ENCODE measurements around the gene HPD. TPM values are rescaled to one million over a fixed set of nuclear protein-coding genes. Genes with fewer than 3 reads are reported as not detected.
"Not testable (repeated sequence)": the region's sequence is repeated elsewhere in the genome, so short reads cannot be mapped to it uniquely, and the experiment has no call there.

Gene HPD
- total RNA-seq, 2 donors from 2014 or later, result not detected

DNA sequence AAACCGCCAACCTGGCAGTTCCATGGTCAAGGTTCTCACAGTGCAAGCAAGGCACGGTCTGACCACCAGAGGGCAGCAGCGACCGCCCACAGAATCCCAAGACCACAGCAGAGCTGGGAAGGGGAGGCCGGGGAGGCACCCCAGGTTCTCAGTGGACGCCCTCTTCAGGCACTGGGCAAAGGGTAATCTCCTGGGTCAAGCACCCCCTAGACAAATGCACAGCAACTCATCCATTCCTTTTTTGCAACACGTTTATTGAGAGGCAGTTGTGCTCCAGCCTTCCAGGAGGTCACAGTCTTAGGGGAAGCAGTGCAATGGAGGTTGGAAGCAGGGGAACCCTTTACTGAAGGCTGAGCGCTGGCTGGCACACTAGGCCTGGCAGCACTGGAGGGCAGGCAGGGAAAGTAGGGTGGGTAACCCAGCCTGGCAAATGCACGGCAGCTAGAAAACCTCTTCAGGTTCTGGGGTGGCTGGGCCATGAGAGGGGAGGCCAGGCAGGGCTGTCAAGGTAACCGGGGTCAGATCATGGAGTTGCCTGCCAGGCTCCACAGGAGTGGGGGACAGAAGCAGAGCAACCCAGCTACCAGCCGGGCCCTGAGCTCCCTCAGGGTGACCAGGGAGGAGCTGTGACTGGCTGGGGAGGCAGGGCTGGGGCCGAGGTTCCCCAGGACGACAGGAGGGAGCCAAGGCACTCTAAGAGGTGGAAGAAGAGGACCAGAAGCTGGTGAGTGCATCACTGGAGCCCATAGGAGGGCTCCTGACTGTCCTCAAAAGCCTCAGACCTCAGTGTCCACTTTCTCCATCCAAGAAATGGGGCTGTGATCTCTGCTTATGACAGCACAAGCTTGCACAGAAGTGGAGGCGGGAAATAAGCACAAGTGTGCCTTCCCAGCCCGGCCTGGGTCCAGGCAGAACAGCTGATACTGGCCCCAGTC is 63.4 kb downstream of the HPD start:
- Mint-ChIP-seq H3K9me3 (no peaks in the 10 kb centered on the region), H3K27me3 (no peaks in the 10 kb centered on the region), H3K27ac (peak overlapping the region; percentile 73), H3K4me3 (peak overlapping the region; percentile 94), H3K36me3 (ENCODE audit: low read depth) (peaks cover 75% of the 10 kb centered on the region), H3K4me1 (peaks cover 34% of the 10 kb centered on the region)
- peak; percentile 25 for ATAC-seq (replicated peaks)

DNA sequence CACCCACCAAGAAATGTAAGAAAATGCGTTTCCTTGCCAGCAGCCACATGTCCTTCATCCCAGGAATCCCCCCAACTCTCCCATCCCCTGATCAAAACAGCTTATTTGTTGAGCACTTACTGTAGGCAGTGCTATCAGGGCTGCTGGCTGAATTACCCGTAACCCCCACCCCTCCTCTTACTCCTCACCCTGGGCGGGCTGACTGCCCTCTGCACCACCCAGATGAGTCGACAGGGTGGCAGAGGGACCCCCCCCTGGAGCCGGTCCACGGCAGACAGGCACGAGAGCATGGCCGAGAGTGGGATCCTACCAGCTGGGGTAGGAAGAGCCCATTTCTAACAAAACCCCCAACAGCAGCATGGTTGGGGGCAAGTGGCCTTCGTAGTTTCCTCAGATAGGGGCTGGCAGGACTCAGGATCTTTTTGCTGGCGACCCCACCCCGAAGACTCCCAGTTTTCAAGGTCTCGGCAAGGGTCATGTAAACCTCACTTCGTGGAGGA is 64.1 kb downstream of the HPD start:
- H3K27me3 Mint-ChIP-seq, result no peaks in the 10 kb centered on the region
- H3K27ac Mint-ChIP-seq, result peak overlapping the region; percentile 73
- peaks cover 79% of the 10 kb centered on the region for H3K36me3 Mint-ChIP-seq (ENCODE audit: low read depth)
- H3K4me1 Mint-ChIP-seq, result peaks cover 37% of the 10 kb centered on the region
- no peaks in the 10 kb centered on the region for H3K9me3 Mint-ChIP-seq
- peak overlapping the region; percentile 94 for H3K4me3 Mint-ChIP-seq
- peak; percentile 16 for ATAC-seq (replicated peaks)

DNA sequence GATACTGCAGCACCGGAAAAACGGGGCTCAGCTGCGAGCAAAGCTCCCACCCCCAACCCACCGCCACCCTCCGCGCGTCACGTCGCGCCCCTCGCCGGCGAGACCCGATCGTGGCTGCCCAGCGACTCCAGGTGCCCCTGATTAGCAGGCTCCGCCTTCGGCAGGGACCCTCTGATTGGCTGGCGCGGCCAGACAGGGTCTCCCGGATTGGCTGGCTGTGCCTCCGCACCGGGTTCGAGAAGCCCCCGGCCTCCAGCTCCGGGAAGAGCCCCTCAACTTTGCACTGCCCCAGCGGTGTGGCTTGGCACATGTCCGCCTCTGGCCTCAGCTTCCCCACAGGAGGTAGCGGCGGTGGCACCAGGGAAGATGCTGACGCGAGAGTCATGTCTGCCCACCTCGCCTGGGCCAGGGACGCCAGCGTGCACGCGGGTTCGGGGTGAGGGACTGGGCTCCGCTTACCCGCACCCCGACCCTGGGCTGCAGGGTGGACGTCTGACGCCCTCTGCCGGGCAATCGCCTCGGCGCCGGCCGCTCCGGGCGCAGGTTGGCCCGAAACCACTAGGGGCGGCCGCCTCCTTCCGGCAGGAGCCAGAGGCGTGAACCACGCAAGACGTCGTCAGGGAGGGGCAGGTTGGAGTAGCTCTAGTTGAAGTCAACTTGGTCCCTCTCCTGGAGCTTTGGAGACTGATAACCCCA is 64.7 kb downstream of the HPD start:
- Mint-ChIP-seq H3K4me3 (peak overlapping the region; percentile 94), H3K27me3 (no peaks in the 10 kb centered on the region), H3K9me3 (no peaks in the 10 kb centered on the region), H3K36me3 (ENCODE audit: low read depth) (peaks cover 79% of the 10 kb centered on the region), H3K4me1 (peaks cover 37% of the 10 kb centered on the region), H3K27ac (peak overlapping the region; percentile 73)
- peak; percentile 70 for ATAC-seq (replicated peaks)

DNA sequence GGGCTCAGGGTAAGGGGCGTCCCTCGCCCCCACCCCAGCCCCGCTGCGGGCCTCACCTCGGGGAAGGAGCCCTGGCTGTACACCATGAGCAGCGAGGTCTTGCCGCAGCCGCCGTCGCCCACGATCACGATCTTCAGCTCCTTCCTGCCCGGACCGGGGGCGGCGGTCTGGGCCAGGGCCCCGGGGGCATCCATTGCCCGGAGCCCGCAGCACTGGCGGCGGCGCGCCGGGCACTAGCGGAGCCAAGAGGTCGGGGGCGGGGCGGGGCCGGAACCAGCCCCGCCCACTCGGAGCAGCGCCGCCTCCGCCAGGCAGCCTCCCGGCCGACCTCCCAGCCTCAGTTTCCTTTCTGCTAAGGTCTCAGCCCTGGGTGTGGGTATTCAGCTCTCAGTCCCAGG is 65.2 kb downstream of the HPD start, which contains the start of gene RHOF:
Gene RHOF, minus strand, starts transcription at position 249 of the 398 bp plus-strand sequence. Its CDS starts 55 bp downstream, at position 194.
- Mint-ChIP-seq H3K4me1 (peaks cover 34% of the 10 kb centered on the region), H3K36me3 (ENCODE audit: low read depth) (peaks cover 79% of the 10 kb centered on the region), H3K4me3 (peak within 1 kb of the TSS; percentile 94), H3K27ac (peak within 1 kb of the TSS; percentile 98), H3K9me3 (no peaks in the 10 kb centered on the region), H3K27me3 (no peaks in the 10 kb centered on the region)
- peak; percentile 25 for ATAC-seq (replicated peaks)

DNA sequence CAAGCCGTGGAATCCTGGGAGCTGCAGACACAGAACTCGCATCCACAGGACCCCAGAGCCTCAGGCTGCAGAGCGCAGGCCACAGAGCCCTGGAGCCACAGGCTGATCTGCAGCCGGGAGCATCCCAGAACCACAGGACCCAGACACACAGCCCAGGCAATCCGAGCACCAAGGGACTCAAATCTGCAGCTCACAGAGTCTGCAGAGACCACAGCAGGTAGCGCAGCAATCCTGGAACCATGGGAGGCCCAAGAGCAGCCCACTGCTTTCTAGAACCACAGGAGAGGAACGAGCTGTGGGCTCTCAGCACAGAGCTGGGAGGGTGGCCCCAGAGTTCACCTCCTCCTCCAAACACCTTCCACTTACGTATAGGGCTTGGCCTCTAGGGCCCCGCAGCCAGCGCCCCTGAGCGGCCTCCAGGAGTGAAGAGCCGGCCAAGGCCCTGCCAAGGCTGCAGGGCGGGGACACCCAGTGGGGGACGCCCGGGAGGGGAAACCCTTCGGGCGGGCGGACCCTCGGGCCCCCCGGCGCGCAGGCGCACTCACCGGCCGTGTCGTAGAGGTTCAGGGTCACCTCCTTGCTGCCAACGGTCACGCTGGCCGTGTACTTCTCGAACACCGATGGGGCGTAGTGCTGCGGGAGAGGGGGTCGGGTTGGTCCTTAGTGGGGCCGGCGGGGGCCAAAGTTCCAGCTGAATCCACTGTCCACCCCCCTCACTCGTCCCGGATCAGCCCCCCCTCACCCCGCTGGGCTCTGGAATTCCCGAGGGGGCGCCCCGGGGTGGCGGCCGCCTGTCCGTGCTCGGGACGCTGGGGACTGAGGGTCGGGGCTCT is 65.8 kb downstream of the HPD start:
- peak overlapping the region; percentile 94 for H3K4me3 Mint-ChIP-seq
- ATAC-seq (replicated peaks), result peak; percentile 11
- no peaks in the 10 kb centered on the region for H3K9me3 Mint-ChIP-seq
- H3K27ac Mint-ChIP-seq, result peak overlapping the region; percentile 98
- H3K36me3 Mint-ChIP-seq (ENCODE audit: low read depth), result peaks cover 79% of the 10 kb centered on the region
- H3K4me1 Mint-ChIP-seq, result peaks cover 31% of the 10 kb centered on the region
- no peaks in the 10 kb centered on the region for H3K27me3 Mint-ChIP-seq

DNA sequence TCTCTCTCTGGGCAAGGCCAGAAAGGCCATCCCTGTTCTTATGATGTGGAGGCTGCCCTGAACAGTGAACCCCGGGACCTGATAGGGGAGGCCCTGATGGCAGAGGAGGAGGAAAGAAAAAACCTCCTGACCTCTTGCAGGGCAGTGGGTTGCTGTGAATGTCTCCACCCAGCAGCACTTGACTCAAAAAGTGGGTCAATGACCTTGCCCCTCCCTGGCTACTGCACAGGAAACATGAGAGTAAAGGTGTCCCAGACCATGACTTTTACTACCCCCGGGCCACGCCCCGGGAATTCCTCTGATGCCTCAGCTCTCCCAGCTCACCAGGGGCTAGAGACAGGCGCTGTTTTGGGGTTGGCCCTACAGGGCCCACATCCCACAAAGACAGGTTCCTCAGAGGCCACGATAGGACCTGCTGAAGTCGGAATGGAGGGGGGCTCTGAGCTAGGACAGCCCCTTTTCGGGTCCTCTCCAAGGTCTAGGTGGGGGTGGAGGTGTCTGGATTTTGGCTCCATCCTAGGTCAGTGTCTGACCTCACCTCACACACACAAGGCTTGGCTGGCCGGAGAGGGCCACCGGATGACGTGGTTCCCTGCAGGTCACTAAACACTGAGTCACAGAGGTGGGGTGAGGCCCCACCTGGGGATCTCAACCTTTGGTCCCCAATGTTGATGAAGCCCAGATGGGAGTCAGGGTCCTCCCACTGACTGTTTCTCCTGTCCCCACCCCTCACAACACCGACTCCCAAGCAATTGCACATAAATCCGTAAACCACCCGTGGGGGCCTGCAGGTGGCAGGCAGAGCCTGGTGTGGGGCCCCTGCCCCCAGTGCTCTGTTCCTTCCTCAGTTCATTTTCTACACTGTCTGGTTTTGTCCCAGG is 66.7 kb downstream of the HPD start:
- Mint-ChIP-seq H3K4me1 (peaks cover 33% of the 10 kb centered on the region), H3K4me3 (peak overlapping the region; percentile 94), H3K36me3 (ENCODE audit: low read depth) (peaks cover 80% of the 10 kb centered on the region), H3K27ac (peak overlapping the region; percentile 98), H3K9me3 (no peaks in the 10 kb centered on the region), H3K27me3 (no peaks in the 10 kb centered on the region)
- no peak for ATAC-seq (replicated peaks)

DNA sequence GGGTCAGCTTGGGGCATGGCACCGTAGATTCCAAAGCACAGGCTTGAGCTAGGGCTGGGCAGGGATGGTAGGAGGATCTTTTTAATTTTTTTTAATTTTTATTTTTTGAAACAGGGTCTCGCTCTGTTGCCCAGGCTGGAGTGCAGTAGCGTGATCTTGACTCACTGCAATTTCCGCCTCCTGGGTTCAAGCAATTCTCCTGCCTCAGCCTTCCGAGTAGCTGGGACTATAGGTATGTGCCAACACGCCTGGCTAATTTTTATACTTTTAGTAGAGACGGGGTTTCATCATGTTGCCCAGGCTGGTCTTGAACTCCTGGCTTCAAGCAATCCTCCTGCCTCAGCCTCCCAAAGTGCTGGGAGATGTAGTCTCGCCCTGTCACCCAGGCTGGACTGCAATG is 67.9 kb downstream of the HPD start:
- ATAC-seq (replicated peaks); H3K27me3 Mint-ChIP-seq; H3K9me3 Mint-ChIP-seq: not testable (repeated sequence)
- H3K4me1 Mint-ChIP-seq, result peaks cover 40% of the 10 kb centered on the region
- peaks cover 84% of the 10 kb centered on the region for H3K36me3 Mint-ChIP-seq (ENCODE audit: low read depth)
- H3K27ac Mint-ChIP-seq, result peak overlapping the region; percentile 98
- H3K4me3 Mint-ChIP-seq, result peak overlapping the region; percentile 94

- Mint-ChIP-seq H3K27ac (peak overlapping the region; percentile 98), H3K27me3 (no peaks in the 10 kb centered on the region), H3K4me1 (peaks cover 36% of the 10 kb centered on the region), H3K4me3 (peak overlapping the region; percentile 94), H3K9me3 (no peaks in the 10 kb centered on the region), H3K36me3 (ENCODE audit: low read depth) (peaks cover 81% of the 10 kb centered on the region)
- ATAC-seq (replicated peaks), result peak; percentile 59
These were observed 68.6 kb downstream of the HPD start for GRCh38 chr12:121789800-121790728.

Other genes starting within 250 kb of the HPD start
- 10 to 100 TPM; 24.0 to 31.3 TPM for gene ORAI1, start 232.3 kb downstream of the HPD start, total RNA-seq
- gene MORN3, start 189.2 kb downstream of the HPD start, total RNA-seq, result 1 to 10 TPM; 1.4 to 2.5 TPM
- gene TMEM120B, start 146.1 kb downstream of the HPD start, total RNA-seq, result 10 to 100 TPM in 1 of 2 donors, 1 to 10 TPM in 1; 8.6 to 13.7 TPM
- 100 to 1,000 TPM; 103 to 123 TPM for gene RHOF, start 65.2 kb downstream of the HPD start, total RNA-seq
- 10 to 100 TPM; 14.7 to 23.4 TPM for gene SETD1B, start 54.9 kb downstream of the HPD start, total RNA-seq
- gene PSMD9, start 29.9 kb upstream of the HPD start, total RNA-seq, result 10 to 100 TPM; 39.8 to 75.1 TPM
- 10 to 100 TPM in 1 of 2 donors, 1 to 10 TPM in 1; 1.8 to 12.6 TPM for gene CFAP251, start 59.7 kb upstream of the HPD start, total RNA-seq
- gene BCL7A, start 163.0 kb upstream of the HPD start, total RNA-seq, result 1 to 10 TPM in 1 of 2 donors, under 1 TPM in 1; 0.82 to 1.1 TPM
- 10 to 100 TPM; 19.7 to 28.9 TPM for gene MLXIP, start 219.9 kb upstream of the HPD start, total RNA-seq

Measured in activated T-helper 17 cell treated with anti-CD3 and anti-CD28 coated beads, Interleukin-2, amount 50 U/mL, for 72 hours (primary cell).